ENCODE results near the gene MSI2.

MSI2 gene

GRCh38 chr17:57387575-57387974 lies 131.3 kb downstream of the MSI2 start:
- DNase-seq (ENCODE audit: extremely low read depth in 1 of 2, low read depth in 1 of 2), result no peak

- DNase-seq (ENCODE audit: extremely low read depth in 1 of 2, low read depth in 1 of 2), result no peak
These were observed 131.9 kb downstream of the MSI2 start for GRCh38 chr17:57388131-57388725.

GRCh38 chr17:57389473-57389872 lies 133.2 kb downstream of the MSI2 start:
- DNase-seq (ENCODE audit: extremely low read depth in 1 of 2, low read depth in 1 of 2), result no peak

GRCh38 chr17:57391076-57391825 lies 134.9 kb downstream of the MSI2 start:
- DNase-seq (ENCODE audit: extremely low read depth in 1 of 2, low read depth in 1 of 2), result no peak

- no peak for DNase-seq (ENCODE audit: extremely low read depth in 1 of 2, low read depth in 1 of 2)
These were observed 135.6 kb downstream of the MSI2 start for GRCh38 chr17:57391857-57392471.

- DNase-seq (ENCODE audit: extremely low read depth in 1 of 2, low read depth in 1 of 2), result no peak
These were observed 137.0 kb downstream of the MSI2 start for GRCh38 chr17:57393368-57393767.

- DNase-seq (ENCODE audit: extremely low read depth in 1 of 2, low read depth in 1 of 2), result no peak
These were observed 138.1 kb downstream of the MSI2 start for GRCh38 chr17:57394375-57394774.

- no peak for DNase-seq (ENCODE audit: extremely low read depth in 1 of 2, low read depth in 1 of 2)
These were observed 139.5 kb downstream of the MSI2 start for GRCh38 chr17:57395721-57396321.

- no peak for DNase-seq (ENCODE audit: extremely low read depth in 1 of 2, low read depth in 1 of 2)
These were observed 140.2 kb downstream of the MSI2 start for GRCh38 chr17:57396511-57396921.

GRCh38 chr17:57397402-57397801 lies 141.1 kb downstream of the MSI2 start:
- no peak for DNase-seq (ENCODE audit: extremely low read depth in 1 of 2, low read depth in 1 of 2)

- DNase-seq (ENCODE audit: extremely low read depth in 1 of 2, low read depth in 1 of 2), result no peak
These were observed 143.4 kb downstream of the MSI2 start for GRCh38 chr17:57399690-57400089.

GRCh38 chr17:57400648-57401047 lies 144.3 kb downstream of the MSI2 start:
- DNase-seq (ENCODE audit: extremely low read depth in 1 of 2, low read depth in 1 of 2), result no peak

GRCh38 chr17:57401556-57402488 lies 145.5 kb downstream of the MSI2 start:
- no peak for DNase-seq (ENCODE audit: extremely low read depth in 1 of 2, low read depth in 1 of 2)

GRCh38 chr17:57402681-57403180 lies 146.4 kb downstream of the MSI2 start:
- DNase-seq (ENCODE audit: extremely low read depth in 1 of 2, low read depth in 1 of 2), result no peak

GRCh38 chr17:57403236-57403635 lies 146.9 kb downstream of the MSI2 start:
- DNase-seq (ENCODE audit: extremely low read depth in 1 of 2, low read depth in 1 of 2), result no peak

GRCh38 chr17:57404073-57404472 lies 147.8 kb downstream of the MSI2 start:
- no peak for DNase-seq (ENCODE audit: extremely low read depth in 1 of 2, low read depth in 1 of 2)

GRCh38 chr17:57404795-57405490 lies 148.6 kb downstream of the MSI2 start:
- no peak for DNase-seq (ENCODE audit: extremely low read depth in 1 of 2, low read depth in 1 of 2)

GRCh38 chr17:57405491-57406072 lies 149.3 kb downstream of the MSI2 start:
- DNase-seq (ENCODE audit: extremely low read depth in 1 of 2, low read depth in 1 of 2), result no peak

GRCh38 chr17:57406131-57406980 lies 150.0 kb downstream of the MSI2 start:
- no peak for DNase-seq (ENCODE audit: extremely low read depth in 1 of 2, low read depth in 1 of 2)
